Fibroblast of mammary gland (primary cell): Measurements from ENCODE around the gene BCL2A1.
A peak's percentile ranks its signal among the peaks of the same experiment; 100 is the strongest.

Source experiments
- DNase-seq: peaks from one replicate; pipeline ENCODE4 v3.0.0-alpha.2; 2010; ENCODE audit warnings: low read depth
- H3K4me3 ChIP-seq: 2 replicates; pipeline ENCODE4 v1.5.1; 2011; ENCODE audit warnings: low read depth, mild to moderate bottlenecking, low read length, moderate library complexity; ENCODE audit not compliant: control insufficient read depth
- CTCF ChIP-seq: conservative IDR thresholded peaks from 2 replicates; pipeline ENCODE4 v1.5.1; 2011; ENCODE audit warnings: low read depth, low read length, inconsistent platforms; ENCODE audit not compliant: control insufficient read depth, insufficient read depth

Gene BCL2A1

GRCh38 chr15:79950247-79950646 is 20.7 kb downstream of the BCL2A1 start:
- no peak for DNase-seq
- no peak for TF ChIP-seq CTCF
- H3K4me3 ChIP-seq, result no peak overlapping the region

GRCh38 chr15:79948761-79949160 is 22.2 kb downstream of the BCL2A1 start:
- DNase-seq, result no peak
- no peak for TF ChIP-seq CTCF
- H3K4me3 ChIP-seq, result no peak overlapping the region

DNA sequence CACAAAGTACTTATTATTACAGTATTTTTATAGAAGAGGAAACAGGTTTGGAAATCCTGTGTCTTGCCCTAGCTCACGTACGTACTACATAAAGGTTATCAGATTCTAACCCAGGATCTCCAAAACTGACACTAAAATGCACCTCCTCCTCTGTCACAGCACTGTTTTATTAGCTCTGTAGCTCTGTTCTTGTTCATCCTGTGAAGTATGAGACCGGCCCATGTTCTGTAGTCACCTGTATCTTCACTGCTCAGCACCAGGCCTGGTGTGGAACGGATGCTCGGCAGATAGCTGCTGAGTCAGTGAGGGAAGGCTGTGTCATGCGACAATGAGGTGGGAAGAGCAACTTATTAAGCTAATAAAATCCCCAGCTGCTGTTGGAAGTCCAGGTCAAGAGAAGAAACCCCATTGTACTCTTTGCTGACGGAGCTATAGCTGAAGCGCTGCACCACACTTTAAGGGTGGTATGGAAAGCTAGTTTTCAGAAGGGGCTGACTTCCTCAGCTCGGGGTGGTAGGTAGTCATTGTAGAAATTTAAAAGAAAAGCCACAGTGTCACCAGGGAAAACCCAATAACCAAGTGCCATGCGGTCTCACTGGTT is 22.8 kb downstream of the BCL2A1 start:
- no peak for TF ChIP-seq CTCF
- no peak overlapping the region for H3K4me3 ChIP-seq
- no peak for DNase-seq

GRCh38 chr15:79947009-79947408 is 24.0 kb downstream of the BCL2A1 start:
- DNase-seq, result no peak
- no peak overlapping the region for H3K4me3 ChIP-seq
- no peak for TF ChIP-seq CTCF

DNA sequence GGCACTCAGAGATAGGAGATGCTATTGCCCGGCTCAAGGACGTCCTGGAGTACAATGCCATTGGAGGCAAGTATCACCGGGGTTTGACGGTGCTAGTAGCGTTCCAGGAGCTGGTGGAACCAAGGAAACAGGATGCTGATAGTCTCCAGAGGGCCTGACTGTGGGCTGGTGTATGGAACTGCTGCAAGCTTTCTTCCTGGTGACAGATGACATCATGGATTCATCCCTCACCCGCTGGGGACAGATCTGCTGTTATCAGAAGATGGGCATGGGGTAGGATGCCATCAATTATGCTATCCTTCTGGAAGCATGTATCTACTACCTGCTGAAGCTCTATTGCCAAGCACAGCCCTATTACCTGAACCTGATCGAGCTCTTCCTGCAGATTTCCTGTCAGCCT is 26.4 kb downstream of the BCL2A1 start:
- no peak for TF ChIP-seq CTCF
- DNase-seq, result no peak
- no peak overlapping the region for H3K4me3 ChIP-seq

- no peak for TF ChIP-seq CTCF
- H3K4me3 ChIP-seq, result no peak overlapping the region
- peak; percentile 74 for DNase-seq
Observed at GRCh38 chr15:79943820-79944219, 27.2 kb downstream of the BCL2A1 start.
